ENCODE results near the gene CD74. TPM values are rescaled to one million over a fixed set of nuclear protein-coding genes. Genes with fewer than 3 reads are reported as not detected.

CD74 gene
- total RNA-seq, 4 donors from 2014 or later: 287 to 675 (median 493) TPM

DNA sequence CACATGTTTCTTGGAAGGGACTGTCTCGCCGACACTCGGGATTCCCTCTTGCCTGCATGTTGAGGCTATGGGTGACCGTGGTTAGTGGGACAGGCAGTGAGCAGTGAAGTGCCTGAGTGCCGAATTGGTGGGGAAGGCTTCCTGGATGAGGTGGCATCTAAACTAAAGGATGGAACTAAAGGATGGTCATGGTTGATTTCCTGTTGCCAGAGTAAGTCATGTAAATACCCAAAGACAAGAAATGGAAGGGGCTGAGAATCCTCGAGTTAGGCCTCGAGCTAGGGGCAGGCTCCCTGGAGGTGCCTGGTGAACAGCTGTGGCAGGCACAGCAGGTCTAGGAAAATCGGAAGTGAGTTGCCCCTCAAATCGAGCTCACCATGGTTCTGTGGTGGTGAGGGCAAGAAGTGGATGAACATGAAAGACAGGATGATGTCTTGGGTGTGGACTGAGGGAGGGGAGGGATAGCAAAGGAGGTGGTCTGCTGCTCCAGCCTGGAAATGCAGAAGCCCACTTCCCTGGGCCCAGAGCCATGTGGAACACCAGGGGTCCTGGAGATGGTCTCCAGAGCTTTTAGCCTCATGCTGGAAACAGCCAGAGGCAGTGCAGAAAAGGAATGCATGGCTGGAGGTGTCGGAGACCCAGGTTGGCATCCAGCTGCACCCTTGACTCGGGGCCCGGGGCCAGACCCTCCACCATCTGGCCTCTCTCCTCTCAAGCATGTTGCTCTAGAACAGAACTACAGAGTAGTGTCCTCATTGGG, 12.2 kb downstream of the CD74 start:
- DNase-seq: no peak
- Histone ChIP-seq H3K36me3 (peaks cover 14 to 23% of the 10 kb centered on the region in 2 donors), H3K4me1 (no peaks in the 10 kb centered on the region), H3K27ac (no peak overlapping the region), H3K4me3 (replicated peaks in 1 of 3) (no peak overlapping the region), H3K27me3 (no peaks in the 10 kb centered on the region), H3K9me3 (no peaks in the 10 kb centered on the region)
- WGBS, 2 donors: 87 to 92% methylated on average over 12 of the region's 12 CpGs
- intact Hi-C loops (cut with DNase I): no loop called here
- TF ChIP-seq CTCF (IDR thresholded peaks at IDR 0.05) (no peak), POLR2A (IDR thresholded peaks at IDR 0.05) (no peak)

- no peak for DNase-seq
These were observed 13.0 kb downstream of the CD74 start for GRCh38 chr5:150399524-150400211.

DNA sequence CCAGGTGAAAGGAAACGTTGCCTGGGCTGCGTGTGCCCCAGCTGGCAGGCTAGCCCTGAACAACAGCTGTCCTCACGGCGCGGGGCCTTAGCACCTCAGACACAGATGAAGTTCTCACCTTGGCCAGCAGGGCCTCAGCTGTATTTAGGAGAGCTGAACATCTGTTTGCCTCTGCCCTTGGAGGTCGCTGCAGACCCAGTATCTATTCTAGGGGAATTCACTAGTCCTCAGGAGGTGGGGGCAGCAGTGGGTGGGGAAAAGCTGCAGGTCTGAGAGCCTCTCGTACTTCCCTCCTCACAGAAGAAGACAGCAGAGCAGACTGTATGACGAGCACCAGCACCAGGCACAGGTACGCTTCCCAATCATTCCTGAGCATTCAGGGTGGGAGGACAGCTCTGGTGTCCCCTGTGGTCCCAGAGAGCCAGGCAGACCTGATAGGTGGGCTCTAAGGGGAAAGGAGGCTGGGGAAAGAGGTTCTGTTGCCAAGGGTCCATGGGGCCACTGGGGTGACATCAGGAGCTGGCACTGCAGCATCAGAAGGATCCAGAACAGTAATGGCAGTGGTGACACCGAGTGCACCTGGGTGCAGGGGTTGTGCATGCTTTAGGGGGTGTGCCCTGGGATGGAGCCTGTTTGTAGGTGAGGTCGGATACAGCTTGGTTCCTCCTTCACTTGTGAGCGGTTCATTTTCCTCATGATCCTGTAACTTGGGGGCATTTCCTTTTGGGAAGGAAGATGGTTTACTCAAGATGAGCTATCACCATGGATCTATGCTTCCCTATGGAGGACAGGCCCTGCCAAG, 13.8 kb downstream of the CD74 start:
- no peak overlapping the region for H3K4me3 ChIP-seq (replicated peaks in 1 of 3)
- intact Hi-C loops (cut with DNase I): no loop called here
- H3K4me1 ChIP-seq: no peaks in the 10 kb centered on the region
- no peak overlapping the region for H3K27ac ChIP-seq
- no peaks in the 10 kb centered on the region for H3K27me3 ChIP-seq
- no peaks in the 10 kb centered on the region for H3K9me3 ChIP-seq
- 80 to 83% methylated on average over 12 of the region's 12 CpGs for WGBS, 2 donors
- no peak for DNase-seq
- H3K36me3 ChIP-seq: peaks cover 14 to 28% of the 10 kb centered on the region in 2 donors
- TF ChIP-seq POLR2A (IDR thresholded peaks at IDR 0.05) (no peak), CTCF (IDR thresholded peaks at IDR 0.05) (no peak)

More at GRCh38 chr5:150399524-150400211, 13.0 kb downstream of the CD74 start:
- Histone ChIP-seq H3K27me3 (no peaks in the 10 kb centered on the region), H3K9me3 (no peaks in the 10 kb centered on the region), H3K36me3 (peaks cover 14 to 23% of the 10 kb centered on the region in 2 donors), H3K27ac (no peak overlapping the region), H3K4me3 (replicated peaks in 1 of 3) (no peak overlapping the region), H3K4me1 (no peaks in the 10 kb centered on the region)
- TF ChIP-seq POLR2A (IDR thresholded peaks at IDR 0.05): no peak
- TF ChIP-seq CTCF (IDR thresholded peaks at IDR 0.05): no peak
- intact Hi-C loops (cut with DNase I): no loop called here
- 92 to 93% methylated on average over 11 of the region's 11 CpGs for WGBS, 2 donors

- no peak for TF ChIP-seq CTCF (IDR thresholded peaks at IDR 0.05)
- no peak for TF ChIP-seq POLR2A (IDR thresholded peaks at IDR 0.05)
- H3K4me3 ChIP-seq (replicated peaks in 1 of 3): no peak overlapping the region
- H3K36me3 ChIP-seq: peaks cover 18 to 36% of the 10 kb centered on the region in 2 donors
- no peaks in the 10 kb centered on the region for H3K9me3 ChIP-seq
- no peak for DNase-seq
- 94% methylated on average over 13 of the region's 13 CpGs for WGBS, 2 donors
- intact Hi-C loops (cut with DNase I): no loop called here
- H3K4me1 ChIP-seq: no peaks in the 10 kb centered on the region
- H3K27me3 ChIP-seq: no peaks in the 10 kb centered on the region
- H3K27ac ChIP-seq: no peak overlapping the region
These were observed 14.7 kb downstream of the CD74 start for GRCh38 chr5:150397782-150398721.

Data from thyroid gland (tissue), 4 donors.